SK-N-MC (cell line): ENCODE measurements around the gene HARS1.
A peak's percentile ranks its signal among the peaks of the same experiment; 100 is the strongest.

Experiments used
- EZH2 ChIP-seq: fragments of 200-600 bp; sonication (generic); IDR thresholded peaks from one replicate; pipeline ENCODE4 v1.6.1; 2017; ENCODE audit warnings: antibody characterized with exemption
- POLR2AphosphoS5 ChIP-seq: IDR thresholded peaks from 2 replicates; pipeline ENCODE4 v1.6.1; 2012; ENCODE audit warnings: mild to moderate bottlenecking, low read depth, low read length, borderline replicate concordance

DNA sequence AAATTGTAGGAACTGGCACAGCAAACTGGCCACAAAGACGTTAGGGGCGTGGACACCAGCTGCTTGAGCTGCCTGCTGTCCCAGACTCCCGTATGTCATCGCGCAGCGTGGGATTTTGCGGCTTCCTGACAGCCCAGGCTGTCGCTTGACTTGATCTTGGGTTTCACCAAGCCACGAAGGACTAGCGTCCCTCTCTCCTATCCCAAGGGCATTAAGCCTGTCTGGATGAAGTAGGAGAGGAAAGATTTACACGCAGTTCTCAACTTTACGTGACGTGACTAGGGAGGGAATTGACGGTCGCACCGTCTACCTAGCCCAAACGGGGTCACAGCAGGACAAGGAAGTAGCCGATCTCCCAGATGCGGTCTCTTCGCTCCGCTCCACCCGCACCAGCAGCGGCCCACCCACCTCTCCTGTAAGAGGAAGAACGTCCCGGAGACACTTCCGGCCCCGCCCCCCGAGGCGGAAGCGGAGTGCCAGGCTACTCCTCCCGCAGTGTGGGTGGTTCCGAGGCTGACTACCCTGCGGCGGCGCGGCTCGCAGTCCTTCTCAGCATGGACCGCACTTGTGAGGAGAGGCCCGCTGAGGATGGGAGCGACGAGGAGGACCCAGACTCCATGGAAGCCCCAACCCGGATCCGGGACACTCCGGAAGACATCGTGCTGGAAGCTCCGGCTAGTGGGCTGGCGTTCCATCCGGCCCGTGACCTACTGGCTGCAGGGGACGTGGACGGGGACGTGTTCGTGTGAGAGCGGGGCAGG, 26.6 kb downstream of the HARS1 start, which contains the start of gene WDR55:
- TF ChIP-seq POLR2AphosphoS5, result peak; percentile 95
- TF ChIP-seq EZH2, result no peak
